AG04449 (cell line): ENCODE data around the gene GLIPR1.
"Not testable (repeated sequence)": the region's sequence is repeated elsewhere in the genome, so short reads cannot be mapped to it uniquely, and the experiment has no call there.

Experiments
- CTCF ChIA-PET: fragments of 350-600 bp; formaldehyde crosslinking; extraction: SDS; loops from one replicate; lab custom pipeline; 2021; ENCODE audit warnings: antibody characterized with exemption; lab: Yijun Ruan, JAX
- POLR2A ChIA-PET: fragments of 400-600, 350-600 bp; formaldehyde crosslinking; extraction: SDS; loops from one replicate; lab custom pipeline; 2020; ENCODE audit warnings: antibody characterized with exemption, inconsistent platforms; lab: Yijun Ruan, JAX
- DNase-seq: peaks from one replicate; pipeline ENCODE4 v3.0.0-alpha.2; 2010; ENCODE audit warnings: low read depth, low spot score
- H3K4me3 ChIP-seq: 2 replicates; pipeline ENCODE4 v1.5.1; 2011; ENCODE audit warnings: low read depth, mild to moderate bottlenecking, control low read depth, low read length
- CTCF ChIP-seq: IDR thresholded peaks from one replicate; pipeline ENCODE4 v1.5.1; 2011; ENCODE audit warnings: mild to moderate bottlenecking, moderate library complexity, low read length, control low read depth, inconsistent platforms; ENCODE audit not compliant: insufficient read depth; ENCODE audit errors: missing control alignments

The GLIPR1 gene

DNA sequence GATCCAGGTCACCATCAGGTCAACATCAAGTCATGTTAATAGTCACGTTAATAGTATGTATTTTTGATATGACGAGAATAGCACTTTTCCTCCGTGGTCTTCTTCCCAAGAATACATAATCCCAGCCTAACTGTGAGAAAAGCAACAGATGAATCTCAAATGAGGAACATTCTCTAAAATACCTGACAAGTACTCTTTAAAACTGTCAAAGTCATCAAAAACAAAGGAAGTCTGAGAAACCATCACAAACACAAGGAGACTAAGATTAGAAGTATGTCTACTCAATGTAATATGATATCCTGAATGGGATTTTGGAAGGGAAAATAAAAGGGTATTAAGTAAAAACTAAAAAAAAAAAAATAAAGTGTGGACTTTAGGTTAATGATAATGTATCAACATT is 36.8 kb upstream of the GLIPR1 start:
- CTCF ChIA-PET = no interaction called here

DNA sequence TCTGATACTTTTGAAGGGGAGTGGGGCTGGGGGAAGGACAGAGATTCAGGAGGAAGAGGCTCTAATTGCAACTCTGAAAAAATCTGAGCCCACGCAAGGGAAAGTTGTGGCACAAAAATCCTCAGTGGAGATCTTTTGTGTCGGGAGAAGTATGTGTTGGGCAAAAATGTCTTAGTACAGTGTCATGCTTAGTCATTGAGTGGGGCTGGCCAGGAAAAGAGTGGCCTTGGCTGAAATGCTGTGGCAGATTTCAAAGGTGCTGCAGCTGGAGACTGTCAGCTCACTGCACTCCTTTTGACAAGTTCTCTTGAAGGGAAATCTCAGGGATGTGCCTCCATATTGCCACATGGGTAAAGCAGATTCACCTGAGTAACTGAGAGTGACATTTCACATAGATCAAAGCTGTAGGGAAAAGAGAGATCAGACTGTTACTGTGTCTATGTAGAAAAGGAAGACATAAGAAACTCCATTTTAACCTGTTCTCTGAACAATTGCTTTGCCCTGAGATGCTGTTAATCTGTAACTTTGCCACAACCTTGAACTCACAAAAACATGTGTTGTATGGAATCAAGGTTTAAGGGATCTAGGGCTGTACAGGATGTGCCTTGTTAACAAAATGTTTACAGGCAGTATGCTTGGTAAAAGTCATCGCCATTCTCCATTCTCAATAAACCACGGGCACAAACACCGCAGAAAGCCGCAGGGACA is 36.0 kb upstream of the GLIPR1 start:
- CTCF ChIA-PET = no interaction called here
- no peak for DNase-seq
- TF ChIP-seq CTCF = no peak
- no peak overlapping the region for H3K4me3 ChIP-seq
- POLR2A ChIA-PET = no interaction called here

More for the DNA sequence above, 36.8 kb upstream of the GLIPR1 start:
- H3K4me3 ChIP-seq = no peak overlapping the region
- POLR2A ChIA-PET = no interaction called here
- no peak for TF ChIP-seq CTCF
- DNase-seq = no peak

DNA sequence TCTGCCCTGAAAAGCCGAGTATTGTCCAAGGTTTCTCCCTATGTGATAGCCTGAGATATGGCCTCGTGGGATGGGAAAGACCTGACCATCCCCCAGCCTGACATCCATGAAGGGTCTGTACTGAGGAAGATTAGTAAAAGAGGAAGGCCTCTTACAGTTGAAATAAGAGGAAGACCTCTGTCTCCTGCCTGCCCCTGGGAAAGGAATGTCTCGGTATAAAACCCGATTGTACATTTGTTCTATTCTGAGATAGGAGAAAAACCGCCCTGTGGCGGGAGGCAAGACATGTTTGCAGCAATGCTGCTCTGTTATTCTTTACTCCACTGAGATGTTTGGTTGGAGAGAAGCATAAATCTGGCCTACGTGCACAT is 35.4 kb upstream of the GLIPR1 start:
- POLR2A ChIA-PET, CTCF ChIA-PET, DNase-seq, H3K4me3 ChIP-seq: not testable (repeated sequence)

DNA sequence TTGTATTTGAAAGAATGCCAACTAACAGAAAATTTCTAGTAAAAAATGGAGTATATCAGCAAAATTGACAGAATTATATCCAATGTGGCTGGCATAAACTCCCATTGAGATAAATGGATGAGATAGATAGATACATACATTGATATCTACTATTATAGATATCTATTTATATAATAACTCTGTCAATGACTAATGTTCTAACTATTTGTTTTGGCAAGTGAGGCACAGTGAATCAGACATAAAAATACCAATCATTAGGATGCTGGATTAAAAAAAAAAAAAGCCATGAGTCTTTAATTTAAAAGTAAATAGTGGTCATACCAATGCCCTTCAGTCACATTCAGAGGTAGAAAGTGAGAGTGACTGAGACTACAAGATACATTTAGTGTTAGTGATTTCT is 33.7 kb upstream of the GLIPR1 start:
- peak; percentile 45 for DNase-seq
- TF ChIP-seq CTCF = no peak
- CTCF ChIA-PET = interaction anchor here (0.7 to 2.4 kb wide), 5 partner anchors 20 to 58 kb away, joined by 3 to 14 read pairs (median 3); no protein-coding TSS in a partner anchor
- no peak overlapping the region for H3K4me3 ChIP-seq
- POLR2A ChIA-PET = interaction anchor here (2.3 kb wide), 1 partner anchor 33 kb away, joined by 9 read pairs; the partner anchor contains the start of gene GLIPR1

DNA sequence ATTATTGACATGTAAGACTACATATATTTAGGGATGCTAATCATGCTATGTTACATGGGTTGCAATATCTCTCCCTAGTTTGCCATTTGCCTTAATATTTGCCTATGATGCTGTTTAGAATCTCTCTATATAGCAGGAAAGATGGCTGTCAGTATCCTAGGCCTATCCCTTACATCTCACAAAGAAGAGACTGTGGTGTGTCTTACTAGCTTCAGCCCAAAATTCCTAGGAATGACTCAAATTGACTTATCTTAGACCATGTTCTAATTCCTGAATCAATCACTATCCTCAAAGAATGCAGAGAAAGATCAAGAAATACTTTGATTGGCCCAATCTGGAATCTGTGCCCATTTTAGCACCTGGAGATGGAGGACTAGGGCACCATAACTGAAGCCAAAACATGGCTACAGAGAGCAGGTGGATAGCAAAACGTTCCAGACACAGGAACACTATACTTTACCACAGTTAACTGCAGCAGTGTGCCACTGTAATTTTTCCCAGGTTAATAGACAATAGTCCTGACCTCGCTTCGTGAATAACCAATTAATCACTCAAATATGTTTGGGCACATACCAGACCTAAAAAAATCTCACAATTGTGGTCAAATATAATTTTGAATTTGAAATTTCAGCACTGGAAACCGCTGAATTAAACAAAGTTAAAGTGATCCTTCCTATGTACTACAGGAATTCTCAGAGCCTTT is 32.7 kb upstream of the GLIPR1 start:
- no peak for DNase-seq
- TF ChIP-seq CTCF = no peak
- no peak overlapping the region for H3K4me3 ChIP-seq
- ChIA-PET CTCF (interaction anchor here (2.4 kb wide), 1 partner anchor 36 kb away, joined by 14 read pairs; no protein-coding TSS in a partner anchor), POLR2A (interaction anchor here (2.3 kb wide), 1 partner anchor 32 kb away, joined by 9 read pairs; the partner anchor contains the start of gene GLIPR1)

GRCh38 chr12:75452675-75453330 is 27.8 kb upstream of the GLIPR1 start:
- ChIA-PET CTCF (interaction anchor here (1.0 to 2.5 kb wide), 3 partner anchors 32 to 62 kb away, joined by 3 to 9 read pairs (median 6); partner anchors contain the start of gene GLIPR1L2), POLR2A (interaction anchor here (0.6 kb wide), 1 partner anchor 55 kb away, joined by 3 read pairs; no protein-coding TSS in a partner anchor)
- no peak overlapping the region for H3K4me3 ChIP-seq
- no peak for DNase-seq
- TF ChIP-seq CTCF = no peak
